Keratinocyte (primary cell): ENCODE measurements around the gene CHID1.

Experiments
- EZH2 ChIP-seq: IDR thresholded peaks from one replicate; pipeline ENCODE4 v1.6.1; 2012; ENCODE audit warnings: inconsistent platforms, mild to moderate bottlenecking, low read length, moderate library complexity
- TF ChIP-seq, protein P1 (sequence below), 3 experiments: IDR thresholded peaks in 1 of 3; conservative IDR thresholded peaks in 1 of 3; optimal IDR thresholded peaks in 1 of 3; 2 replicates in 2 of 3; 3 replicates in 1 of 3; pipeline versions ENCODE3 to v1.5.1; 2011; ENCODE audit warnings: low read length in 3 of 3, mild to moderate bottlenecking in 3 of 3, moderate library complexity in 2 of 3, control low read depth in 1 of 3, inconsistent platforms in 1 of 3; ENCODE audit not compliant: insufficient read depth in 2 of 3; ENCODE audit errors: extremely low read depth in 1 of 3

- TF ChIP-seq, protein P1, sequence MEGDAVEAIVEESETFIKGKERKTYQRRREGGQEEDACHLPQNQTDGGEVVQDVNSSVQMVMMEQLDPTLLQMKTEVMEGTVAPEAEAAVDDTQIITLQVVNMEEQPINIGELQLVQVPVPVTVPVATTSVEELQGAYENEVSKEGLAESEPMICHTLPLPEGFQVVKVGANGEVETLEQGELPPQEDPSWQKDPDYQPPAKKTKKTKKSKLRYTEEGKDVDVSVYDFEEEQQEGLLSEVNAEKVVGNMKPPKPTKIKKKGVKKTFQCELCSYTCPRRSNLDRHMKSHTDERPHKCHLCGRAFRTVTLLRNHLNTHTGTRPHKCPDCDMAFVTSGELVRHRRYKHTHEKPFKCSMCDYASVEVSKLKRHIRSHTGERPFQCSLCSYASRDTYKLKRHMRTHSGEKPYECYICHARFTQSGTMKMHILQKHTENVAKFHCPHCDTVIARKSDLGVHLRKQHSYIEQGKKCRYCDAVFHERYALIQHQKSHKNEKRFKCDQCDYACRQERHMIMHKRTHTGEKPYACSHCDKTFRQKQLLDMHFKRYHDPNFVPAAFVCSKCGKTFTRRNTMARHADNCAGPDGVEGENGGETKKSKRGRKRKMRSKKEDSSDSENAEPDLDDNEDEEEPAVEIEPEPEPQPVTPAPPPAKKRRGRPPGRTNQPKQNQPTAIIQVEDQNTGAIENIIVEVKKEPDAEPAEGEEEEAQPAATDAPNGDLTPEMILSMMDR (optimal IDR thresholded peaks at IDR 0.05 in 1 of 3, IDR thresholded peaks at IDR 0.05 in 1 of 3, conservative IDR thresholded peaks at IDR 0.05 in 1 of 3; ENCODE audit: extremely low read depth in 1 of 3, insufficient read depth in 2 of 3, low read length in 3 of 3), result no peak
- no peak for TF ChIP-seq EZH2
Measured at GRCh38 chr11:944711-945470, 34.3 kb upstream of the CHID1 start.
